GM10266 (cell line): ENCODE results near the gene OST4.

Source experiments
- DNase-seq: peaks from one replicate; pipeline ENCODE4 v3.0.0; 2012; ENCODE audit errors: extremely low spot score
- TF ChIP-seq, protein P1 (sequence below): IDR thresholded peaks from 2 replicates; pipeline ENCODE4 v1.5.1; 2012; ENCODE audit warnings: mild to moderate bottlenecking, low read depth; ENCODE audit not compliant: control insufficient read depth, insufficient read depth; ENCODE audit errors: missing control alignments

Gene OST4

DNA sequence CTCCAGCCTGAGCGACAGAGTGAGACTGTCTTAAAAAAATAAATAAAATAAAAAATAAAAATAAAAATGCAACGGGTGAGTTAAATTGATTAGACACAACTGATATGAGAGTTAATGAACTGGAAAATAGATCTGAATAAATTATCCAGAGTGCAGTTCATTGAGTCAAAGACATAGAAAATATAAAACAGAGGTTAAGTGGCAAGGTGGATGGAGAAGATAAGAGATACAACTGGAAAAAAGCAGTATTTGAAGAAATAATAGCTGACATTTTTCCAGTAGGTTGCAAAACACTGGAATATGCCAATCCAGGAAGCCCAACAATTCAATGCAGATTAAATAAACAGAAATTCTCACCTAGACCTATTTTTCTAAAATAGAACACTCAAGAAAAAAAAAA lies 36.8 kb upstream of the OST4 start:
- TF ChIP-seq, protein P1, sequence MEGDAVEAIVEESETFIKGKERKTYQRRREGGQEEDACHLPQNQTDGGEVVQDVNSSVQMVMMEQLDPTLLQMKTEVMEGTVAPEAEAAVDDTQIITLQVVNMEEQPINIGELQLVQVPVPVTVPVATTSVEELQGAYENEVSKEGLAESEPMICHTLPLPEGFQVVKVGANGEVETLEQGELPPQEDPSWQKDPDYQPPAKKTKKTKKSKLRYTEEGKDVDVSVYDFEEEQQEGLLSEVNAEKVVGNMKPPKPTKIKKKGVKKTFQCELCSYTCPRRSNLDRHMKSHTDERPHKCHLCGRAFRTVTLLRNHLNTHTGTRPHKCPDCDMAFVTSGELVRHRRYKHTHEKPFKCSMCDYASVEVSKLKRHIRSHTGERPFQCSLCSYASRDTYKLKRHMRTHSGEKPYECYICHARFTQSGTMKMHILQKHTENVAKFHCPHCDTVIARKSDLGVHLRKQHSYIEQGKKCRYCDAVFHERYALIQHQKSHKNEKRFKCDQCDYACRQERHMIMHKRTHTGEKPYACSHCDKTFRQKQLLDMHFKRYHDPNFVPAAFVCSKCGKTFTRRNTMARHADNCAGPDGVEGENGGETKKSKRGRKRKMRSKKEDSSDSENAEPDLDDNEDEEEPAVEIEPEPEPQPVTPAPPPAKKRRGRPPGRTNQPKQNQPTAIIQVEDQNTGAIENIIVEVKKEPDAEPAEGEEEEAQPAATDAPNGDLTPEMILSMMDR = no peak

DNA sequence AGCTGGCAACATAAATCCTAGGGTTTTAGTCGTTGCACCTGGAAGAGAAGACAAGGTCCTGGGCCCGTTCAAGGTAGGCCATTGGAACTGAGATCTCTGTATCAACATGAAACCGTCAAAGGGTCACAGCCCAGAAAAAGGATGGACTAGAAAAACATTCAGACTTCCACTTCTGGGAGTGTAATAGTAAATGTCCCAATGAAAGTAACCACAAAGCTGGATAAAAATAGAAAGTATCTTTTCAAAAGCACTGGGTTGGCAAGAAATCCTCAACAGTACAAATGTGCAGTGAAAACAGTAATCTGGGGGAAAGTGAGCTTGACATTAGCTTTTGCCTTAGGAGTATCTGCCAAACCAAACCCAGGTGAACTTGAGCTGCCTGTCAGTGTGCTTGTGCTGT lies 34.5 kb upstream of the OST4 start:
- no peak for DNase-seq
- TF ChIP-seq, protein P1 = no peak

More for the DNA sequence above, 36.8 kb upstream of the OST4 start:
- DNase-seq = no peak

DNA sequence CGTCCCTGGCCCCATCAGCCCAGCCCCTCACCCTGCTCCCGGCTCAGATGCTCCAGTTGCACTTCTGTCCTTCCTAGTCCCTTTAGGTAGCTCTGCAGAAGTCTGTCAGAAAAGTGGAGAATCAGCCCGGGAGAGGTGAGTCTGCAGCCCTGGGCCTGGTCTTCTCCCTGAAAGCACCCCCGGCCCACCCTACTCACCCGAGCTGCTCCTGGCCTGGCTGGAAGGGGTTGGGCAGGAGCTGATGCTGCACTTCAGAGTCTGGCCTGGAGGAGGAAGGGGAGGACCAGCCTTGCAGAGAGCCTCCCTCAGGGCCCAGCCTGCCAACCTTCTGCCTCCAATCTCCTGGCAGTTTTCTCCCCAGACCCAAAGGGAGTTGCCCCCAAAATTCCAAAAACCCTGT lies 30.9 kb upstream of the OST4 start:
- TF ChIP-seq, protein P1 = peak; percentile 9
- no peak for DNase-seq

DNA sequence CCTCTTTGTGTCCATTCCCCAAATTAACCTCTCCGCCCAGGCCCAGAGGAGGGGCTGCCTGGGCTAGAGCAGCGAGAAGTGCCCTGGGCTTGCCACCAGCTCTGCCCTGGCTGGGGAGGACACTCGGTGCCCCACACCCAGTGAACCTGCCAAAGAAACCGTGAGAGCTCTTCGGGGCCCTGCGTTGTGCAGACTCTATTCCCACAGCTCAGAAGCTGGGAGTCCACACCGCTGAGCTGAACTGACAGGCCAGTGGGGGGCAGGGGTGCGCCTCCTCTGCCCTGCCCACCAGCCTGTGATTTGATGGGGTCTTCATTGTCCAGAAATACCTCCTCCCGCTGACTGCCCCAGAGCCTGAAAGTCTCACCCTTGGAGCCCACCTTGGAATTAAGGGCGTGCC lies 28.6 kb upstream of the OST4 start:
- DNase-seq = no peak
- TF ChIP-seq, protein P1 = no peak

DNA sequence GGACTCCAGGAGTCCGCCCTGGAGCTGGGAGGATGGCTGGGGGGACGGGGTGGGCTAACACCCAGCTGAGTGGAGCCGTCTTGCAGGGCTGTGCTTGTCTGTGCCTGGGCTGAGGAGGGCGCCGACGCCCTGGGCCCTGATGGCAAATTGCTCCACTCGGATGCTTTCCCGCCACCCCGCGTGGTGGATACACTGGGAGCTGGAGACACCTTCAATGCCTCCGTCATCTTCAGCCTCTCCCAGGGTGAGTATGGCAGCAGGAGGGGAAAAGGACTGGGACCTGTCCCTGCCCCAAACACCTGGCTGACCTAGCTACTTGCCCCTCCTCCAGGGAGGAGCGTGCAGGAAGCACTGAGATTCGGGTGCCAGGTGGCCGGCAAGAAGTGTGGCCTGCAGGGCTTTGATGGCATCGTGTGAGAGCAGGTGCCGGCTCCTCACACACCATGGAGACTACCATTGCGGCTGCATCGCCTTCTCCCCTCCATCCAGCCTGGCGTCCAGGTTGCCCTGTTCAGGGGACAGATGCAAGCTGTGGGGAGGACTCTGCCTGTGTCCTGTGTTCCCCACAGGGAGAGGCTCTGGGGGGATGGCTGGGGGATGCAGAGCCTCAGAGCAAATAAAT lies 28.0 kb upstream of the OST4 start:
- TF ChIP-seq, protein P1 = no peak
- DNase-seq = no peak

DNA sequence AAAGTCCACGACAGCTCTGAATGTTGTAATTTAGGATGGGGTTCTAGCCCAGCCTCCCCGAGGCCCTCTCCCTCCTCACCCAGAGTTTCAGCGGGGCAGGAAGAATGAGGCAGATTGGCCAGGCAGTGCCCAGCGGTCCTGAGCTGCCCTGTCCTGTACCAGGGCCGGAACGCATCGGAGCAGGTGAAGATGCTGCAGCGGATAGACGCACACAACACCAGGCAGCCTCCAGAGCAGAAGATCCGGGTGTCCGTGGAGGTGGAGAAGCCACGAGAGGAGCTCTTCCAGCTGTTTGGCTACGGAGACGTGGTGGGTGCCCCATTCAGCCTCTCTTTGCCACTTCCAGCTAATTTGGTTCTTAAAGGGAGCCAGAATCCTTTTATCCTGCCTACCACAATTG lies 25.9 kb upstream of the OST4 start:
- no peak for DNase-seq
- TF ChIP-seq, protein P1 = no peak

DNA sequence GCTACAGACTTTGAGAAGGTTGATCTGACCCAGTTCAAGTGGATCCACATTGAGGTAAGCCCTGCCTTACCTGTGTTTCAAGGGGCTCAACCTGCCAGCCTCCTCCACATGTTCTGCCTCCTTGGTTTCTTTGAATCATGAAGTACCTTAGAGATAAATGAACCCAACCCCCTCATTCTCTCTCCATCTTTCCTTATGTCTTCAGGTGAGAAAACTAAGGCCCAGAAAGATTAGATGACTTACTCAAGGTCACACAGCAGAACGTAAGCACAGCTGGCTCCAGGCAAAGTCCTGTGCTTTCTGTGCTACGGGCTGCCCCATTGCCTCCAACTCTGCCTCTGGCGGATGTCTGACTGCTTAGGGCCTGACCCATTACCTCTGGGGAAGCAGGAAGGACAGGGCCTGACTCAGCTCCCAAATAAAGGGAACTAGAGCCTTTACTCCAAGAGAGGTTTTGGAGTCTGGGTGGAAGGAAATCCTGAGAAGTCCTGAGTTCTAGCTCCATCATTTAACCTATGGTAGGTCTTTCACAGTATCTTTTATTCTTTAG lies 25.4 kb upstream of the OST4 start:
- TF ChIP-seq, protein P1 = no peak
- no peak for DNase-seq
